Middle frontal gyrus (tissue), 1 donor: Measurements from ENCODE around the gene MYBPC2.
"Not testable (repeated sequence)": the region's sequence is repeated elsewhere in the genome, so short reads cannot be mapped to it uniquely, and the experiment has no call there.

Source experiments
- DNase-seq: peaks from one replicate; pipeline ENCODE4 v3.0.0-alpha.2; 2015; ENCODE audit warnings: low spot score; ENCODE audit errors: extremely low spot score

Gene MYBPC2

GRCh38 chr19:50432221-50433028, at the start of gene MYBPC2:
Gene MYBPC2 (plus strand): TSS chr19:50432892. CDS start chr19:50432954, 62 bp downstream.
- no peak for DNase-seq

DNA sequence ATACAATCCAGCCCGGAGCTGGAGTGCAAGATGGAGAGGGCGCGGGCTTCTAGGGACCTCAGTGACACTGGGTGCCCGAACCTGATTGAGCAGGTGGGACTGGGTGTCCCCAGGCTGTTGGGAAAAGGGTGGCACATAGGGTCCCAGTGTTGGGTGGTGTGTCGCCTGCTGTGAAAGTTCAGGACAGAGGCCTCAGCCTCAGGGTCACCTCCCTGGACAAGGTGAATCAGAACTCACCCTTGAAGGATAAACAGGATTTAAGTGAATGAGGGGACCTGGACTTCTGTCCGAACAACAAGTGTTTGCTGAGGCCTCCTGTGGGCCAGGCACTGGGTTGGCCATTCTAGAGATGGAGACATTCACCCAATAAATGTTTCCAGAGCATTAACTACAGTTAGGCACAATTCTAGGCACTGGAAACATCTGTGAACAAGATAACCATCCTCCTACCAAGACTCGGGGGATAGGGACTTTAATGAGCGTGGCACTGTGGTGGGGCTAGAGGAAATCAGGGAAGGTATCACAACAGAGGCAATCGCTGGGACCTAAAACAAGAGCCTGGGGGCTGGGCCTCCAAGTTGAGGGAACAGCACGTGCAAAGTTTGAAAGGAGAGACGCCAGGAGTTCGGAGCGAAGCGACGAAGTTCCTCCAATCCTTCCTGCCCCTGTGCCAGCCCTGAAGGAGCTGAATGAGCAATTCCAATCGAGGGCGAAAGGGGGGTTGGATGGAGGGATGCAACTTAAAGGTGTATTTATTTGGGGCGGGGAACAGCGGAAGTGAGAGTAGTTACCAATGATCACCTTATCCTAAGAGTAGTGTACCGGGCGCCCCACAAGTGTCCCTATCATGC, 49.5 kb upstream of the MYBPC2 start:
- DNase-seq = no peak

DNA sequence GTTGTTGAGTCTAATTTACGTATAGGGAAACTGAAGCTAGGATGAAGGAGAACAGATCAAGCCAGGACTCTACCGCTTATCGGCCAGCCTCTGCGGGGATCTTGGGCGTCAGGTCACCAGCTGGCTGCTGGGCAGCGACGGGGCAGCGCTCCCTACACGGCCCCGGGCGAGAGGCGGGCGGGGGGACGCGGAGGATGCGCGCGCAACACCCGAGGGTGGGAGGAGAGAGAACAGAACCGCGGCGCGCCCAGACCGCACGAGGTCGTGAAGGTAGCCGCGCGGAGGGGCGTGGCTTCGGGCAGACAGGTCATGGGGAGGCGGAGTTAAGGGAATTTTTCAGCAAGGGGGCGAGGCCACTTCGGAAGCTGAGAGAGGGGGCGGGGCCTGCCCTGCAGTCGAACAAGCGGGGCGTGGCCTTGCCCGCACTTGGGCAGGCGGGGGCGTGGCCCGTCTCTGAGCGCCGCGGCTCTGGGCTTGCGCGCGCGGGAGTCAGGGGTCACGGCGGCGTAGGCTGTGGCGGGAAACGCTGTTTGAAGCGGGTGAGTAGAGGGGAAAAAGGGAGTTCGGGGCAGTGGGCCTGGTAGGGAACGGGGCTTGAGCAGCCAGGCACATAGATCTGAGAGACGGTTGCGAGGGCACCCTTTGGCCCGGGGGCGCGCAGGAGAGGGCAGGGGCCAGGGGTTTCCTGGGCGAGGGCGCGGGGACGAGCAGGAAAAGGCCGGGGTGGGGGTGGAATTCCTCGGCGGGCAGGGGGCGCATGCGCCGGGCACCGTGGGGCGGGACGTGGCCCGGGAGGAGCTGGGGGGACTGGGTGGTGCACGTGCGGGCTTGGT, 48.6 kb upstream of the MYBPC2 start, which contains the start of gene POLD1:
POLD1 (plus strand) TSS at position 496 of the 833 bp plus-strand sequence. CDS start 14,505 bp downstream, outside the sequence.
- DNase-seq = peak; percentile 85

GRCh38 chr19:50384685-50385535, 47.8 kb upstream of the MYBPC2 start:
- DNase-seq = no peak

DNA sequence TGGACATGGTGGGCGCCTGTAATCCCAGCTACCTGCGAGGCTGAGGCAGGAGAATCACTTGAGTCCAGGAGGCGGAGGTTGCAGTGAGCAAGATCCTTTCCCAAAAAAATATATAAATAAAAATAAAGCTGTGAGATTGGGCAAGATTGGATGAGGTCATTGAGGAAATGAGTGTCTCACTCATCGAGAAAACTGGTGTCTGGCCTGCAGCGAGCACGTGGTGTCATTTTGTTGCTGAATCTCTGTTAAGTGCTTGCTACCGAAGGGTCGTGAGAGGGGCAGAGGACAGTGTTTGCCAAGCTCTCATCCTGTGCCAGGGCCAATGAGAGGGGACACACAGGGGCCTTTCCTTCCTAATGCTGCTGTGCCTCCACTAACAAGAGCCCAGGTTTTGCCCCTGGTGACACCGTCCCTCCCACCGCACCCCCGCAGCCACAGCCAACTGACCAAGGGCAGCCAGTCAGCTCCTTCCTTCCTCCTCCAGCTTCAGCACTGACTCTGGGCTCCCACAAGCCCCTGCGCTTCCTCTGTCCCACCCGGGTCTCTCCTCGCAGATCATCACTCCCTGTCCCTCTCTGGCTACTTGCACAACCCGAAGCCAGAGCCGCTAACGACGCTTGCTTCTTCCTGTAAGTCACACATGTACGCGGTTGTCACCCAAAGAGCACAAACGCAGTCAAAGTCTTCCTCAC, 45.4 kb upstream of the MYBPC2 start:
- DNase-seq = no peak

GRCh38 chr19:50387868-50388245, 44.8 kb upstream of the MYBPC2 start:
- DNase-seq = no peak

DNA sequence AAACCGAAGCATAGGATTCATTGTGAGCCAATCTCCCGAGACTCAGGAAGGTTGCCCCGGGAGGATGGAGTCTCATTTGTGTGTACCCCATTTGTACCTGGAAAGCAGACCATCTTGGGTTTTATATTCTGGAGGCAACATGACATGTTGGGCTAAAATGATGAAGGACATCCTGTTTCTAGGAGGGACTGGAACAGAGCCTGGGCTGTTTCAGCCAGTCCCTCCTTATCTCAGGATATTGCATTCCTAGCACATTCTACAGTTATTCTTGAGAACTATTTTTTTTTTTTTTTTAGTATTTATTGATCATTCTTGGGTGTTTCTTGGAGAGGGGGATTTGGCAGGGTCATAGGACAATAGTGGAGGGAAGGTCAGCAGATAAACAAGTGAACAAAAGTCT, 42.4 kb upstream of the MYBPC2 start:
- not testable (repeated sequence) for DNase-seq

- not testable (repeated sequence) for DNase-seq
These were observed 41.7 kb upstream of the MYBPC2 start for GRCh38 chr19:50390952-50391351.

DNA sequence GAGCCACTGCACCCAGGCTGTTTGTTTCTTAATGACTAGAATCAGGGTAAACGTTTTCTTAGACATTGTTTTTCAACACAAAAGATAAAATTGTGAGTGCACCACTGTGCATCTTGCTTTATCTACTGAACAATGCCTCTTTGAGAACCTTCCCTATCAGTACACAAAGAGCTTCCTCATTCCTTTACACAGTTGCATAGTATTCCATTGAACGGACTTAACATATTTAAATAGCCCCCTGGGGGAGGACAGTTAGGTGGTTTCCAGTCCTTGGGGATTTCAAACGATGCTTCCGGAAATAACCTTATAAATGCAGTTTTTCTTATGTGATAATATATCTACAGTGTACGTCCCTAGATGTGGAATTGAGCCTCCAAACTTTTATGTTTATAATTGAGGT, 39.9 kb upstream of the MYBPC2 start:
- no peak for DNase-seq

- no peak for DNase-seq
These were observed 39.1 kb upstream of the MYBPC2 start for GRCh38 chr19:50393589-50393988.

DNA sequence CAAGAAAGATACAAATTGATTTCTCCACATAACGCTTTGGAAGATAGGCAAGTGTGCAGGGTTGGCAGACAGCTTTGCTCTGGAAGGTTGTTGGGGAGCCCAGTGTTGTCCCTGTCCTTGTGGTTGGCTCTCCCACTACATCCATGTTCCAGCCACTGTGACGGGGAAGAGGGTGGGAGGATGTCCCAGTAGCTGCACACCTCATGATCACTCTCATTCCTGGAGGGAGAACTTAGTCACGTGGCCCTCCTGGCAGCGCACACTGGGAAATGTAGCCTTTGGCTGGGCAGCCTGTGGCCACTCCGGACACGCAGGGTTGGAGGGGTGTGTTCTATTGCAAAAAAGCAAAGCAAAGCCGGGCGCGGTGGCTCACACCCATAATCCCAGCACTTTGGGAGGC, 38.7 kb upstream of the MYBPC2 start:
- DNase-seq = no peak

GRCh38 chr19:50398675-50399367, 33.9 kb upstream of the MYBPC2 start:
- no peak for DNase-seq

DNA sequence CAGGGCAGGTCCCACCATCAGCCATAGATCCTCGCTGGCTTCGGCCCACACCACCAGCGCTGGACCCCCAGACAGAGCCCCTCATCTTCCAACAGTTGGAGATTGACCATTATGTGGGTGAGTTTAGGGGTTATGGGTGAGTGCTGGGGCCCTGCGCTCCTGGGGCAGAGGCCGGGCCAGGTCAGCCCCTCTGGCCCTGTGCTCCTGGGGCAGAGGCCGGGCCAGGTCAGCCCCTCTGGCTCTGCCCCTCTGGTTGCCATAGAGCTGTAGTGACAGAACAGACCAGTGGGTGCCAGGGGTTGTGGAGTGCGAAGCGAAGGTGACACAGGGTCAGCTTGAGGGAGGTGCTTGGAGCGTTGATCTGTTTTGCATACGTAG, 33.3 kb upstream of the MYBPC2 start:
- DNase-seq = no peak

- no peak for DNase-seq
These were observed 30.9 kb upstream of the MYBPC2 start for GRCh38 chr19:50401605-50402450.

DNA sequence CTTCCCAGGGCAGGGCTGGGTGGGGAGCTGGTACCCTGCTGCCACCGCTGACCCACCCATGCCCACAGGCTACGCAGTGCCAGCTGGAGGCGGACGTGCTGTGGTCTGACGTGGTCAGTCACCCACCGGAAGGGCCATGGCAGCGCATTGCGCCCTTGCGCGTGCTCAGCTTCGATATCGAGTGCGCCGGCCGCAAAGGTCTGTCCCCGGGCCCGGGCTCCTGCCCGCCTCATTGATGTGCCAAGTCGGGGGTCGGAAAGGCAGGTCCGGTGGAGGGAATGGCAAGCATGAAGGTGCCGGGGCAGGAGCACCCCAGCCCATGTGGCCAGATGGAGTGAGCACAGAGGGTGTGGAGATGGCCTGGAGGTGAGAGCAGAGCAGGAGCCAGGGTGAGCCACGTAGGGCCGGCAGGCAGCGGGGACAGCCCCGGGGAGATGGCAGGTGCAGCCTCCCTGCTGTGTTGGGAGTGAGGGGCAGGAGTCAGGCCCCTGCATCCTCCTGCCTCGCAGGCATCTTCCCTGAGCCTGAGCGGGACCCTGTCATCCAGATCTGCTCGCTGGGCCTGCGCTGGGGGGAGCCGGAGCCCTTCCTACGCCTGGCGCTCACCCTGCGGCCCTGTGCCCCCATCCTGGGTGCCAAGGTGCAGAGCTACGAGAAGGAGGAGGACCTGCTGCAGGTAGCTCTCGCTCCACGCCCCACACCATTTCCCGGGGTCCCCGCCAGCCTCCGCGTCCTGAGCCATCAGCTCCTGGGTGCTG, 30.0 kb upstream of the MYBPC2 start:
- DNase-seq = no peak

DNA sequence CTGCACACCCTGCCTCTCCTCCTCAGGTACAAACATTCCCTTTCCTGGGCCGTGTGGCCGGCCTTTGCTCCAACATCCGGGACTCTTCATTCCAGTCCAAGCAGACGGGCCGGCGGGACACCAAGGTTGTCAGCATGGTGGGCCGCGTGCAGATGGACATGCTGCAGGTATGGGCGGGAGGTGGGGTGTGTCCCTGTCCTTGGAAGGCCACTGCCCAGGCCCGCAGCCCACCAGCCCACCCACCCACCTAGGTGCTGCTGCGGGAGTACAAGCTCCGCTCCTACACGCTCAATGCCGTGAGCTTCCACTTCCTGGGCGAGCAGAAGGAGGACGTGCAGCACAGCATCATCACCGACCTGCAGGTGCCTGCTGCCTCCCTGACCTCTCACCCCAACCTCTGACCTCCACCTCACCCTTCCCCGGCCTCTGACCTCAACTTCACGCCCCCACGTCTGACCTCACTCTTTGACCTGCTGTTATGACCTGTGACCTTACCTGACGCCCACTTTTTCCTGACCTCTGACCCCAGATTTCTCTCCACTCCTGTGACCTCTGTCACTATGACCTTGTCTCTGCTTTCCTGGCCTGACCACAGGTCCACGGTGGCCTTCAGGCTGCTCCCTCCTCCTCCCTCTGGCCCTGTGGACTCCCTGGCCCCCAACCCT, 26.4 kb upstream of the MYBPC2 start:
- DNase-seq = no peak

GRCh38 chr19:50406829-50407228, 25.9 kb upstream of the MYBPC2 start:
- DNase-seq = no peak
